ENCODE results near the gene ARHGAP30.

GRCh38 chr1:161007369-161007768 lies 62.3 kb downstream of the ARHGAP30 start:
- no peak for TF ChIP-seq CTCF (IDR thresholded peaks at IDR 0.05)
- TF ChIP-seq EP300 (IDR thresholded peaks at IDR 0.05) = no peak
- no peak for TF ChIP-seq POLR2AphosphoS5 (IDR thresholded peaks at IDR 0.05)
